ENCODE data around the gene CACNA1C.

Gene CACNA1C

GRCh38 chr12:2098852-2099251 is 46.1 kb downstream of the CACNA1C start:
- Histone ChIP-seq H3K79me2 (ENCODE audit: control insufficient read depth, low read length) (no peaks in the 10 kb centered on the region), H3K4me3 (ENCODE audit: low read length) (no peak overlapping the region), H3K9me2 (replicated peaks; ENCODE audit: control insufficient read depth, low read length) (no peaks in the 10 kb centered on the region), H3K4me2 (ENCODE audit: low read length) (no peak overlapping the region), H3K27me3 (ENCODE audit: control insufficient read depth, low read length) (peaks cover 3% of the 10 kb centered on the region; the same call in 1 of the 2 replicates), H3K27ac (ENCODE audit: low read depth, low read length) (no peak overlapping the region), H3F3A (ENCODE audit: control insufficient read depth, insufficient read depth) (no peaks in the 10 kb centered on the region), H3K36me3 (ENCODE audit: control insufficient read depth, low read length) (no peaks in the 10 kb centered on the region), H3K9me3 (ENCODE audit: control insufficient read depth, insufficient read depth, low read length) (no peaks in the 10 kb centered on the region), H4K20me1 (ENCODE audit: control insufficient read depth, insufficient read depth, low read depth, low read length) (no peaks in the 10 kb centered on the region), H3K4me1 (ENCODE audit: control insufficient read depth, low read length) (no peaks in the 10 kb centered on the region)
- TF ChIP-seq EZH2phosphoT487 (IDR thresholded peaks at IDR 0.05; ENCODE audit: borderline replicate concordance, low read length) (no peak), CTCF (IDR thresholded peaks at IDR 0.05; ENCODE audit: low read depth, low read length, poor library complexity, severe bottlenecking) (no peak)

GRCh38 chr12:2099595-2099994 is 46.8 kb downstream of the CACNA1C start:
- Histone ChIP-seq H3K36me3 (ENCODE audit: control insufficient read depth, low read length) (no peaks in the 10 kb centered on the region), H3K27me3 (ENCODE audit: control insufficient read depth, low read length) (peaks cover 3% of the 10 kb centered on the region; the same call in 1 of the 2 replicates), H3K4me2 (ENCODE audit: low read length) (no peak overlapping the region), H3K79me2 (ENCODE audit: control insufficient read depth, low read length) (no peaks in the 10 kb centered on the region), H4K20me1 (ENCODE audit: control insufficient read depth, insufficient read depth, low read depth, low read length) (no peaks in the 10 kb centered on the region), H3K9me3 (ENCODE audit: control insufficient read depth, insufficient read depth, low read length) (no peaks in the 10 kb centered on the region), H3K4me3 (ENCODE audit: low read length) (no peak overlapping the region), H3K9me2 (replicated peaks; ENCODE audit: control insufficient read depth, low read length) (no peaks in the 10 kb centered on the region), H3F3A (ENCODE audit: control insufficient read depth, insufficient read depth) (no peaks in the 10 kb centered on the region), H3K4me1 (ENCODE audit: control insufficient read depth, low read length) (no peaks in the 10 kb centered on the region), H3K27ac (ENCODE audit: low read depth, low read length) (no peak overlapping the region)
- no peak for TF ChIP-seq CTCF (IDR thresholded peaks at IDR 0.05; ENCODE audit: low read depth, low read length, poor library complexity, severe bottlenecking)
- no peak for TF ChIP-seq EZH2phosphoT487 (IDR thresholded peaks at IDR 0.05; ENCODE audit: borderline replicate concordance, low read length)

GRCh38 chr12:2101359-2101758 is 48.6 kb downstream of the CACNA1C start:
- Histone ChIP-seq H3K9me2 (replicated peaks; ENCODE audit: control insufficient read depth, low read length) (no peaks in the 10 kb centered on the region), H3K4me3 (ENCODE audit: low read length) (no peak overlapping the region), H3K4me1 (ENCODE audit: control insufficient read depth, low read length) (no peaks in the 10 kb centered on the region), H4K20me1 (ENCODE audit: control insufficient read depth, insufficient read depth, low read depth, low read length) (no peaks in the 10 kb centered on the region), H3K27me3 (ENCODE audit: control insufficient read depth, low read length) (peaks cover 3% of the 10 kb centered on the region; the same call in 1 of the 2 replicates), H3K79me2 (ENCODE audit: control insufficient read depth, low read length) (no peaks in the 10 kb centered on the region), H3K27ac (ENCODE audit: low read depth, low read length) (no peak overlapping the region), H3K9me3 (ENCODE audit: control insufficient read depth, insufficient read depth, low read length) (no peaks in the 10 kb centered on the region), H3F3A (ENCODE audit: control insufficient read depth, insufficient read depth) (no peaks in the 10 kb centered on the region), H3K4me2 (ENCODE audit: low read length) (no peak overlapping the region), H3K36me3 (ENCODE audit: control insufficient read depth, low read length) (no peaks in the 10 kb centered on the region)
- no peak for TF ChIP-seq EZH2phosphoT487 (IDR thresholded peaks at IDR 0.05; ENCODE audit: borderline replicate concordance, low read length)
- no peak for TF ChIP-seq CTCF (IDR thresholded peaks at IDR 0.05; ENCODE audit: low read depth, low read length, poor library complexity, severe bottlenecking)

Measured in DOHH2 (cell line).